B cell (primary cell): Measurements from ENCODE around the gene CNNM3. TPM values are rescaled to one million over a fixed set of nuclear protein-coding genes. Genes with fewer than 3 reads are reported as not detected.
A peak's percentile ranks its signal among the peaks of the same experiment; 100 is the strongest.

Experiments used
- ATAC-seq: fragments of 200-7000 bp; cut with Tn5 transposase; one replicate; pipeline ENCODE4 v1.10.0; 2021; ENCODE audit warnings: low read depth, mild to moderate bottlenecking, moderate number of reproducible peaks, moderate library complexity
- CTCF ChIA-PET: fragments of 350-600 bp; sonication (Branson Sonifier 250); formaldehyde crosslinking; loops from one replicate; lab custom pipeline; 2021; ENCODE audit warnings: antibody characterized with exemption, inconsistent platforms; lab: Charles Lee
- POLR2A ChIA-PET: fragments of 350-600 bp; sonication (Branson Sonifier 250); formaldehyde crosslinking; loops from one replicate; lab custom pipeline; 2021; ENCODE audit warnings: antibody characterized with exemption; lab: Charles Lee
- DNase-seq: peaks from one replicate; pipeline ENCODE4 v3.0.0; 2013
- H2AFZ ChIP-seq: 2 replicates; pipeline ENCODE4 v1.6.1; 2012; ENCODE audit warnings: mild to moderate bottlenecking, low read depth, low read length; ENCODE audit not compliant: insufficient read depth, poor library complexity, severe bottlenecking
- H3K27ac ChIP-seq, 2 donors: 1 replicate in 1 of 2; 2 replicates in 1 of 2; pipeline ENCODE4 v1.5.1; 2012 to 2013; ENCODE audit warnings: low read length in 2 of 2, mild to moderate bottlenecking in 2 of 2, moderate library complexity in 1 of 2
- H3K27me3 ChIP-seq, 4 experiments: fragments of 200-600 bp in 1 of 4; sonication (generic) in 1 of 4; replicated peaks in 1 of 4; 1 replicate in 2 of 4; 2 replicates in 2 of 4; pipeline versions ENCODE4 v1.6.1 to v1.7.0; 2013 to 2016; ENCODE audit warnings: low read length in 3 of 4, mild to moderate bottlenecking in 2 of 4, mixed read lengths in 1 of 4, moderate library complexity in 1 of 4; ENCODE audit not compliant: insufficient read depth in 4 of 4, control insufficient read depth in 3 of 4; ENCODE audit errors: control extremely low read depth in 1 of 4
- H3K36me3 ChIP-seq, 2 experiments: replicated peaks in 1 of 2; 1 replicate in 1 of 2; 2 replicates in 1 of 2; pipeline versions ENCODE4 v1.6.1 to v1.7.1; 2013; ENCODE audit warnings: low read length in 1 of 2; ENCODE audit not compliant: insufficient read depth in 2 of 2, control insufficient read depth in 1 of 2; ENCODE audit errors: control extremely low read depth in 1 of 2, extremely low read depth in 1 of 2
- H3K4me1 ChIP-seq, 2 donors: fragments of 200-600 bp in 1 of 2; sonication (generic) in 1 of 2; 1 replicate in 1 of 2; 2 replicates in 1 of 2; pipeline versions ENCODE4 v1.5.1 to v1.6.1; 2013 to 2017; ENCODE audit warnings: low read length in 2 of 2; ENCODE audit not compliant: control insufficient read depth in 2 of 2, insufficient read depth in 2 of 2
- H3K4me2 ChIP-seq: replicated peaks from 2 replicates; pipeline ENCODE3; 2012; ENCODE audit warnings: mild to moderate bottlenecking, low read depth, low read length; ENCODE audit not compliant: poor library complexity, severe bottlenecking
- H3K4me3 ChIP-seq, 5 experiments: fragments of 200-600 bp in 1 of 5; sonication (generic) in 1 of 5; 1 replicate in 3 of 5; 2 replicates in 2 of 5; pipeline versions ENCODE4 v1.5.1 to v1.7.0; 2011 to 2016; ENCODE audit warnings: low read length in 4 of 5, mild to moderate bottlenecking in 4 of 5, low read depth in 2 of 5, control low read depth in 1 of 5, moderate library complexity in 1 of 5; ENCODE audit not compliant: insufficient read depth in 1 of 5; ENCODE audit errors: control extremely low read depth in 1 of 5, extremely low read depth in 1 of 5
- H3K79me2 ChIP-seq: fragments of 200-600 bp; sonication (generic); one replicate; pipeline ENCODE4 v1.6.0; 2016; ENCODE audit warnings: low read length; ENCODE audit not compliant: control insufficient read depth, insufficient read depth
- H3K9ac ChIP-seq: fragments of 200-600 bp; sonication (generic); 2 replicates; pipeline ENCODE4 v1.6.1; 2017; ENCODE audit warnings: mild to moderate bottlenecking, low read length, moderate library complexity
- H3K9me3 ChIP-seq, 3 donors: one replicate each; pipeline versions ENCODE4 v1.6.1 to v1.7.1; 2013; ENCODE audit warnings: low read length in 2 of 3; ENCODE audit not compliant: control insufficient read depth in 2 of 3, insufficient read depth in 1 of 3; ENCODE audit errors: control extremely low read depth in 1 of 3
- H4K20me1 ChIP-seq: 2 replicates; pipeline ENCODE4 v1.6.0; 2012; ENCODE audit warnings: mild to moderate bottlenecking, low read length; ENCODE audit not compliant: insufficient read depth, control insufficient read depth, poor library complexity, severe bottlenecking
- H3K27ac Mint-ChIP-seq: one replicate; pipeline ENCODE4 v1.8.0; 2021; ENCODE audit warnings: mixed read lengths
- H3K27me3 Mint-ChIP-seq: one replicate; pipeline ENCODE4 v1.8.0; 2021; ENCODE audit warnings: mixed read lengths
- H3K4me1 Mint-ChIP-seq: one replicate; pipeline ENCODE4 v1.8.0; 2021; ENCODE audit warnings: mixed read lengths
- H3K4me3 Mint-ChIP-seq: one replicate; pipeline ENCODE4 v1.8.0; 2021; ENCODE audit warnings: mixed read lengths
- H3K9me3 Mint-ChIP-seq: one replicate; pipeline ENCODE4 v1.8.0; 2022; ENCODE audit warnings: mixed read lengths; ENCODE audit not compliant: insufficient read depth
- EZH2 ChIP-seq: IDR thresholded peaks from 2 replicates; pipeline ENCODE4 v1.6.1; 2012; ENCODE audit warnings: borderline replicate concordance, low read depth, mild to moderate bottlenecking, moderate library complexity, low read length; ENCODE audit not compliant: insufficient read depth, poor library complexity, severe bottlenecking
- WGBS: methylation state at CpG from one replicate; pipeline ENCODE4 v1.1.5; 2013; ENCODE audit warnings: missing lambda C conversion rate; ENCODE audit not compliant: insufficient coverage; 5-methylcytosine and 5-hydroxymethylcytosine counted together
- intact Hi-C: fragments of 100-400 bp; cut with micrococcal nuclease; formaldehyde crosslinking; loops from one replicate; pipeline ENCODE4 v1.10.0; 2022
- polyA plus RNA-seq: library from polyadenylated mRNA; depleted of rRNA; stranded (reverse); fragments of >200 nt; gene quantifications from 2 replicates; pipeline ENCODE4 v1.2.3, GENCODE V29; 2012
- total RNA-seq, 2 donors: library from RNA; stranded (reverse); fragments of 120-200 nt in 1 of 2; gene quantifications; 1 replicate in 1 of 2; 2 replicates in 1 of 2; pipeline versions ENCODE4 v1.2.3 to v1.2.4, GENCODE V29; 2013 to 2022
- TF ChIP-seq, protein P1 (sequence below): fragments of 200-600 bp; IDR thresholded peaks from one replicate; pipeline ENCODE4 v1.8.0; 2022; ENCODE audit warnings: antibody characterized with exemption, mild to moderate bottlenecking

Gene CNNM3
- total and polyA plus RNA-seq, 2 donors (not counting 1 experiment from before 2014, with no cell fraction given) = 28.8 to 54.7 TPM

DNA sequence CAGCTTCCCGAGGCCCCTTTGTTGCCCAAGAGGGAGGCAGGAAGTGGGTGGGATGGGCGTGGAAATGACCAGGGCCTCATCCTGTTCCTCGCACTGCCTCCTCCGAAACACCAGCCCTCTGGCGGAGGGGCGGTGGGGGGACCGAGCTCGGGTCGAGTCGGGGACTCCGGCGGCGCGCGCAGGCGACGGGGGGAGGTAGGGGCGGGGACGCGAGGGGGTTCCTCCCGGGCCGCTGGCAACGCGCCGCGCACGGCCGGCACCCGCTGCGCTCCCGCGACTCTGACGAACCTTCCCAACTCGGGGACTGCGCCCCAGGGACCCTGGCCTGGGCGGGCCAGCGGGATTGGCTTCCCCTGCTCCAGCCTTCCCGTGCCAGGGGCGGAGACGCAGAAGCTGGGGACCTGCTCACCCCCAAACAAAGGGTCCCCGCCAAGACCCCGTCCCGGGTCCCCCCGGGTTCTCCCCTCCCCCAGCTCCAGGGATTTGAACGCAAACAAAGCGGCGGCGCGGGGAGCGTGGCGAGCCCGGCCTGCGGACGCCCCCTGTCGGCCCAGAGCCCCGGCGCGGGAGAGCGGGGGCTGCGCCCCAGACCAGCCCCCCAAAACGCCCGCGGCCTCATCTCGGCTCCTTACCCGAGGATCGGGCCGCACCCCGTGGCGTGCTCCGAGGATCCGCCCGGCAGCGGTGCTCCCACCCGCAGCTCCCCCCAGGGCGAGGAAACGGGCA lies 52.6 kb downstream of the CNNM3 start:
- H3K4me1 Mint-ChIP-seq = peaks cover 25% of the 10 kb centered on the region
- H3K27ac Mint-ChIP-seq = no peak overlapping the region
- Histone ChIP-seq H4K20me1 (no peaks in the 10 kb centered on the region), H3K9me3 (peaks cover 0 to 14% (median 0%) of the 10 kb centered on the region in 3 donors), H3K4me3 (peak overlapping the region; percentile 4 to 84 (median 57)), H2AFZ (peak overlapping the region; percentile 71), H3K4me1 (peaks cover 29 to 37% of the 10 kb centered on the region in 2 donors), H3K4me2 (peak overlapping the region; percentile 100), H3K27ac (no peak overlapping the region), H3K27me3 (peaks cover 0 to 41% (median 14%) of the 10 kb centered on the region in 4 experiments), H3K36me3 (no peaks in the 10 kb centered on the region), H3K79me2 (no peaks in the 10 kb centered on the region), H3K9ac (peak overlapping the region; percentile 72)
- CTCF ChIA-PET = interaction anchor here (1.1 to 3.2 kb wide), 3 partner anchors 11 to 82 kb away, joined by 3 to 19 read pairs (median 3); partner anchors contain the start of gene ANKRD39
- peaks cover 30% of the 10 kb centered on the region for H3K27me3 Mint-ChIP-seq
- no peaks in the 10 kb centered on the region for H3K9me3 Mint-ChIP-seq
- peak overlapping the region; percentile 78 for H3K4me3 Mint-ChIP-seq
- WGBS = under 1% methylated on average over 68 of the region's 76 CpGs
- peak; percentile 62 for DNase-seq
- ATAC-seq = peak; percentile 22
- POLR2A ChIA-PET = no interaction called here
- intact Hi-C loops = no loop called here
- TF ChIP-seq EZH2 = peak; percentile 47
- TF ChIP-seq, protein P1, sequence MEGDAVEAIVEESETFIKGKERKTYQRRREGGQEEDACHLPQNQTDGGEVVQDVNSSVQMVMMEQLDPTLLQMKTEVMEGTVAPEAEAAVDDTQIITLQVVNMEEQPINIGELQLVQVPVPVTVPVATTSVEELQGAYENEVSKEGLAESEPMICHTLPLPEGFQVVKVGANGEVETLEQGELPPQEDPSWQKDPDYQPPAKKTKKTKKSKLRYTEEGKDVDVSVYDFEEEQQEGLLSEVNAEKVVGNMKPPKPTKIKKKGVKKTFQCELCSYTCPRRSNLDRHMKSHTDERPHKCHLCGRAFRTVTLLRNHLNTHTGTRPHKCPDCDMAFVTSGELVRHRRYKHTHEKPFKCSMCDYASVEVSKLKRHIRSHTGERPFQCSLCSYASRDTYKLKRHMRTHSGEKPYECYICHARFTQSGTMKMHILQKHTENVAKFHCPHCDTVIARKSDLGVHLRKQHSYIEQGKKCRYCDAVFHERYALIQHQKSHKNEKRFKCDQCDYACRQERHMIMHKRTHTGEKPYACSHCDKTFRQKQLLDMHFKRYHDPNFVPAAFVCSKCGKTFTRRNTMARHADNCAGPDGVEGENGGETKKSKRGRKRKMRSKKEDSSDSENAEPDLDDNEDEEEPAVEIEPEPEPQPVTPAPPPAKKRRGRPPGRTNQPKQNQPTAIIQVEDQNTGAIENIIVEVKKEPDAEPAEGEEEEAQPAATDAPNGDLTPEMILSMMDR = peak; percentile 63

DNA sequence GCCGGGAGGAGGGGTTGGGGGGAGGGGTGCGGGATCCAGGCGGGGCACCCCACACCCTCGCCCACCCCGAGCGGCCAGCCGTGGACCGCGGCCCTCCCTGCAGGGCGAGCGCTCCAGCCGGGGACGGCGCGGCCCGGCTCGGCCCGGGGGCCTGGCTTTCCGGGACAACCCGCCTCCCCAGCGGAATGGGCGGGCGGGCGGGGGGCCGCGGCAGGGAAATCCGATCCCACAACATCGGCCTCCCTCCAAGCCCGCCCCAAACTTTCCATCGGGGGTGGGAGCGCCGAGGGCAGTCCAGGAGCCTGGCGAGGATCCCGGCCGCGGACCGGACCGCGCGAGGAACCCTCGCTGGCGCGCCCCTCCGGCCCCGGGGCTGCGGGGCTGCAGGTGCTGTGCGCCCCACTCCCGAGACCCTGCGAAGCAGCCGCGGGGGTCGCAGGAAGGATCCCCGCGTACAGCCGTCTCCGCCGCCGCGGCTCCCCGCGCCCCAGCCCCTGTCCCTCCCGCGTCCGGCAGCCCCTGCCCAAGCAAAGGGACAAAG lies 53.3 kb downstream of the CNNM3 start:
- WGBS = 1% methylated on average over 63 of the region's 64 CpGs
- no peaks in the 10 kb centered on the region for H4K20me1 ChIP-seq

More for the DNA sequence above, 53.3 kb downstream of the CNNM3 start:
- no peak overlapping the region for H3K27ac Mint-ChIP-seq
- peak overlapping the region; percentile 78 for H3K4me3 Mint-ChIP-seq
- Histone ChIP-seq H3K36me3 (no peaks in the 10 kb centered on the region), H3K9ac (peak overlapping the region; percentile 72), H3K9me3 (peaks cover 0 to 14% (median 0%) of the 10 kb centered on the region in 3 donors), H3K27me3 (peaks cover 0 to 41% (median 14%) of the 10 kb centered on the region in 4 experiments), H2AFZ (peak overlapping the region; percentile 78), H3K4me1 (peaks cover 35 to 43% of the 10 kb centered on the region in 2 donors), H3K4me3 (peak overlapping the region in 4 of 5 experiments; percentile 46 to 84 (median 60)), H3K27ac (no peak overlapping the region), H3K79me2 (no peaks in the 10 kb centered on the region), H3K4me2 (peak overlapping the region; percentile 100)
- peaks cover 31% of the 10 kb centered on the region for H3K4me1 Mint-ChIP-seq
- CTCF ChIA-PET = interaction anchor here (1.6 to 3.2 kb wide), 2 partner anchors 12 to 81 kb away, joined by 3 to 19 read pairs; partner anchors contain the start of gene ANKRD39
- POLR2A ChIA-PET = no interaction called here
- DNase-seq (no peak), ATAC-seq (no peak)
- intact Hi-C loops = no loop called here
- H3K9me3 Mint-ChIP-seq = no peaks in the 10 kb centered on the region
- TF ChIP-seq, protein P1 = peak; percentile 25
- peak; percentile 84 for TF ChIP-seq EZH2
- H3K27me3 Mint-ChIP-seq = peaks cover 30% of the 10 kb centered on the region
